Measurements from ENCODE around the gene NPAP1. TPM values are rescaled to one million over a fixed set of nuclear protein-coding genes. Genes with fewer than 3 reads are reported as not detected.

Gene NPAP1
- total and polyA plus RNA-seq, 12 donors: under 0.01 to 0.03 TPM; not detected in 10

DNA sequence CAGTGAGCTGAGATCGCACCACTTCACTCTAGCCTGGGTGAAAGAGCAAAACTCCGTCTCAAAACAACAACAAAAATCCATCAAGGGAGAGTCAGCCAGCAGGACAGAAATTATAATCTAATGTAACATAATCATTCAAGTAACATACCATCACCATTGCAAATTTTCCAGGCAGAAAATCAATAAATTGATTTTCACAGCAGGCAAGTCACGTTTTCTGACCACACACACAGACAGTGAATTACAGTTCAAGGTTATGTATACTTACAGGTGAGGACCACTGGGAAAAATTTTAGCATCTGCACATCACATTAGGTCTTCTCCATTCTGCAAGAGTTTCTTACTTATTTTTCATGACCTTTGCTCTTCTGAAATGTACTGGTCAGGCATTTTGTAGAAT, 29.9 kb upstream of the NPAP1 start:
- H3K36me3 ChIP-seq: no peaks in the 10 kb centered on the region
- TF ChIP-seq, protein P1, sequence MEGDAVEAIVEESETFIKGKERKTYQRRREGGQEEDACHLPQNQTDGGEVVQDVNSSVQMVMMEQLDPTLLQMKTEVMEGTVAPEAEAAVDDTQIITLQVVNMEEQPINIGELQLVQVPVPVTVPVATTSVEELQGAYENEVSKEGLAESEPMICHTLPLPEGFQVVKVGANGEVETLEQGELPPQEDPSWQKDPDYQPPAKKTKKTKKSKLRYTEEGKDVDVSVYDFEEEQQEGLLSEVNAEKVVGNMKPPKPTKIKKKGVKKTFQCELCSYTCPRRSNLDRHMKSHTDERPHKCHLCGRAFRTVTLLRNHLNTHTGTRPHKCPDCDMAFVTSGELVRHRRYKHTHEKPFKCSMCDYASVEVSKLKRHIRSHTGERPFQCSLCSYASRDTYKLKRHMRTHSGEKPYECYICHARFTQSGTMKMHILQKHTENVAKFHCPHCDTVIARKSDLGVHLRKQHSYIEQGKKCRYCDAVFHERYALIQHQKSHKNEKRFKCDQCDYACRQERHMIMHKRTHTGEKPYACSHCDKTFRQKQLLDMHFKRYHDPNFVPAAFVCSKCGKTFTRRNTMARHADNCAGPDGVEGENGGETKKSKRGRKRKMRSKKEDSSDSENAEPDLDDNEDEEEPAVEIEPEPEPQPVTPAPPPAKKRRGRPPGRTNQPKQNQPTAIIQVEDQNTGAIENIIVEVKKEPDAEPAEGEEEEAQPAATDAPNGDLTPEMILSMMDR (IDR thresholded peaks at IDR 0.05): no peak
- ATAC-seq: no peak
- H3K4me1 ChIP-seq: no peaks in the 10 kb centered on the region
- 64 to 70% methylated on average over 3 of the region's 3 CpGs for WGBS, 2 donors
- H3K9me3 ChIP-seq: peaks cover 0 to 36% (median 0%) of the 10 kb centered on the region in 11 donors
- H3K27ac ChIP-seq: no peak overlapping the region
- DNase-seq: no peak
- no peak overlapping the region for H3K4me3 ChIP-seq
- peaks cover 0 to 4% (median 0%) of the 10 kb centered on the region in 7 donors for H3K27me3 ChIP-seq
- intact Hi-C loops (cut with DNase I): no loop called here

DNA sequence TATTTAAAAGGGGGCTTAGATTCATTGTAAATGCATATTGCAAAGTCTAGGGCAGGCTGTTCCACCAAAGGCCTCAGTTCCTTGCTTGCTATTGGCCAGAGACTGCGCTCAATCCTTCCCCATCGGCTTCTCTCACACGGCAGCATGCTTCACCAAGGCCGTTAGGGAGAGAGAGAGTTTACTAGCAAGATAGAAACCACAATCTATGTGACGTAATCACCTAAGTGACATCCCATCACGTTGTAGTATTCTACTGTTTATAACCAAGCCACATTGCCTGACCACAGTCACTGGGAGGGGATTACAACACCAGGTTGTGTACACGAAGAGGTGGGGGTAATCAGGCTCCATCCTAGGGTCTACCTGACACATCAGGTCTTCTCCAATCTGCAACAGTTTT, 16.0 kb upstream of the NPAP1 start:
- Histone ChIP-seq H3K4me3 (no peak overlapping the region), H3K27ac (no peak overlapping the region), H3K36me3 (no peaks in the 10 kb centered on the region), H3K9me3 (peaks cover 0 to 4% (median 0%) of the 10 kb centered on the region in 11 donors), H3K4me1 (no peaks in the 10 kb centered on the region), H3K27me3 (no peaks in the 10 kb centered on the region)
- no peak for ATAC-seq
- intact Hi-C loops (cut with DNase I): loop anchor here in 3 of 10 donors (10.0 kb wide), 3 partner anchors 65 to 465 kb away; no protein-coding TSS in a partner anchor
- TF ChIP-seq, protein P1 (IDR thresholded peaks at IDR 0.05): no peak
- DNase-seq: no peak
- WGBS, 2 donors: 57% methylated on average over 7 of the region's 7 CpGs

DNA sequence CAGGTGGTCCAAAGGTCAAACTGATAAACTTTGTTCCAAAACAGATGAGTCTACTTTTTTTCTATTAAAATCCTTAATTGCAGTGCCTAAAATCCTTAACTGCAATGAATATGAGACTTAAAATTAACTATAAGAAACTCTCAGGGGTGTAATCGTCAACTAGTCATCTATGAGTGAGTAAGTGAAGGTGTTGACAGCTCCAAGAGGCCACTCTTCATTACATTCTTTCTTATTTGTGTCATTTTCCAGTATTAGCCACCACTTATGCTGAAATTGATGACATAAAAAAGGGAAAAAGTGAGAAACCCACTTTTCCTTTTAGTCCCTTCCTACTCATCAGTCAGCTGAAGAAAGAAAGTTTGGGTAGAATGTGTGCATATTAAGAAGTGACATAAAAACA, 12.6 kb upstream of the NPAP1 start:
- no peaks in the 10 kb centered on the region for H3K27me3 ChIP-seq
- H3K4me1 ChIP-seq: no peaks in the 10 kb centered on the region
- H3K9me3 ChIP-seq: peaks cover 0 to 11% (median 0%) of the 10 kb centered on the region in 11 donors
- no peak for DNase-seq
- H3K4me3 ChIP-seq: no peak overlapping the region
- intact Hi-C loops (cut with DNase I): loop anchor here in 1 of 10 donors (10.0 kb wide), 1 partner anchor 462 kb away; no protein-coding TSS in a partner anchor
- TF ChIP-seq, protein P1 (IDR thresholded peaks at IDR 0.05): no peak
- ATAC-seq: no peak
- WGBS, 2 donors: 17 to 20% methylated on average over 1 of the region's 1 CpG
- no peaks in the 10 kb centered on the region for H3K36me3 ChIP-seq
- H3K27ac ChIP-seq: no peak overlapping the region

DNA sequence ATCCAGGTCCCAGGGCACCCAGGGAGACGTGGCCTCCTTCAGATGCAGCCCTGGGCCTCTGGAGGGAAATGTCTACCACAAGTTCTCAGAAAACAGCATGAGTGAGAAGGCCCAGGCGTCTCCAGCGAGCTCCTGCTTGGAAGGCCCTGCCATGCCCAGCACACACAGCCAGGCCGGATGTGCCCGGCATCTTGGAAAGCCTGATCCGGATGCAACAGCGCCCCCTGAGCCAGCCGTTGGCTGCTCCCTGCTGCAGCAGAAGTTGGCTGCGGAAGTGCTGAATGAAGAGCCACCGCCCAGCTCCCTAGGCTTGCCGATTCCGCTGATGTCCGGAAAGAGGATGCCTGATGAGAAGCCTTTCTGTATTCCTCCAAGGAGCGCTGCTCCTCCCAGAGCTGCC, 856 bp downstream of the NPAP1 start:
- intact Hi-C loops (cut with DNase I): no loop called here
- H3K4me3 ChIP-seq: no peak overlapping the region
- H3K9me3 ChIP-seq: peaks cover 0 to 44% (median 0%) of the 10 kb centered on the region in 11 donors
- no peaks in the 10 kb centered on the region for H3K27me3 ChIP-seq
- ATAC-seq (no peak), DNase-seq (no peak)
- TF ChIP-seq, protein P1 (IDR thresholded peaks at IDR 0.05): no peak
- WGBS, 2 donors: 79 to 85% methylated on average over 14 of the region's 14 CpGs
- no peak overlapping the region for H3K27ac ChIP-seq
- H3K4me1 ChIP-seq: no peaks in the 10 kb centered on the region
- H3K36me3 ChIP-seq: no peaks in the 10 kb centered on the region
